Loucy (cell line): ENCODE data around the gene ZNF317.

Experiments used
- H2AFZ ChIP-seq: fragments of 200-600 bp; sonication (generic); 2 replicates; pipeline ENCODE4 v1.6.0; 2016; ENCODE audit warnings: antibody characterized with exemption, mild to moderate bottlenecking, low read length, moderate library complexity
- H3F3A ChIP-seq: fragments of 200-600 bp; 2 replicates; pipeline ENCODE4 v1.6.0; 2016; ENCODE audit warnings: antibody characterized with exemption, low read depth, mild to moderate bottlenecking
- H3K27me3 ChIP-seq: fragments of 200-600 bp; sonication (generic); 2 replicates; pipeline ENCODE4 v1.6.1; 2014; ENCODE audit warnings: low read length, mild to moderate bottlenecking; ENCODE audit not compliant: insufficient read depth, poor library complexity, severe bottlenecking
- H3K36me3 ChIP-seq: fragments of 200-600 bp; sonication (generic); 2 replicates; pipeline ENCODE4 v1.6.1; 2016; ENCODE audit warnings: low read length; ENCODE audit not compliant: insufficient read depth
- H3K4me1 ChIP-seq: fragments of 200-600 bp; sonication (generic); 2 replicates; pipeline ENCODE4 v1.5.1; 2014; ENCODE audit warnings: low read length, mild to moderate bottlenecking; ENCODE audit not compliant: insufficient read depth, poor library complexity, severe bottlenecking
- H3K4me2 ChIP-seq: fragments of 200-600 bp; sonication (generic); 2 replicates; pipeline ENCODE4 v1.6.0; 2014; ENCODE audit warnings: antibody characterized with exemption, low read length, low read depth, mild to moderate bottlenecking; ENCODE audit not compliant: poor library complexity, severe bottlenecking
- H3K4me3 ChIP-seq: fragments of 200-600 bp; sonication (generic); 2 replicates; pipeline ENCODE4 v1.5.1; 2014; ENCODE audit warnings: low read length, mild to moderate bottlenecking, mixed read lengths; ENCODE audit not compliant: poor library complexity, severe bottlenecking
- H3K79me2 ChIP-seq: fragments of 200-600 bp; sonication (generic); 2 replicates; pipeline ENCODE4 v1.6.1; 2014; ENCODE audit warnings: low read length; ENCODE audit not compliant: insufficient read depth
- H3K9ac ChIP-seq: fragments of 200-600 bp; sonication (generic); 2 replicates; pipeline ENCODE4 v1.6.0; 2014; ENCODE audit warnings: mild to moderate bottlenecking, low read depth, low read length, moderate library complexity; ENCODE audit not compliant: poor library complexity, severe bottlenecking
- H3K9me2 ChIP-seq: fragments of 200-600 bp; sonication (generic); replicated peaks from 2 replicates; pipeline ENCODE4 v1.6.1; 2016; ENCODE audit warnings: low read depth, low read length, mixed read lengths
- H3K9me3 ChIP-seq: fragments of 200-600 bp; sonication (generic); 2 replicates; pipeline ENCODE4 v1.6.1; 2014; ENCODE audit warnings: mild to moderate bottlenecking, antibody characterized with exemption, low read length, low read depth; ENCODE audit not compliant: insufficient read depth
- H4K20me1 ChIP-seq: fragments of 200-600 bp; sonication (generic); 2 replicates; pipeline ENCODE4 v1.6.0; 2014; ENCODE audit warnings: antibody characterized with exemption, low read length, mild to moderate bottlenecking; ENCODE audit not compliant: insufficient read depth, poor library complexity, severe bottlenecking
- CTCF ChIP-seq: fragments of 200-600 bp; sonication (generic); conservative IDR thresholded peaks from 2 replicates; pipeline ENCODE4 v1.5.1; 2014; ENCODE audit warnings: mild to moderate bottlenecking, antibody characterized with exemption, low read length
- EZH2phosphoT487 ChIP-seq: fragments of 200-600 bp; IDR thresholded peaks from 2 replicates; pipeline ENCODE4 v1.6.1; 2018; ENCODE audit warnings: antibody characterized with exemption, mild to moderate bottlenecking, moderate library complexity, borderline replicate concordance

Gene ZNF317

DNA sequence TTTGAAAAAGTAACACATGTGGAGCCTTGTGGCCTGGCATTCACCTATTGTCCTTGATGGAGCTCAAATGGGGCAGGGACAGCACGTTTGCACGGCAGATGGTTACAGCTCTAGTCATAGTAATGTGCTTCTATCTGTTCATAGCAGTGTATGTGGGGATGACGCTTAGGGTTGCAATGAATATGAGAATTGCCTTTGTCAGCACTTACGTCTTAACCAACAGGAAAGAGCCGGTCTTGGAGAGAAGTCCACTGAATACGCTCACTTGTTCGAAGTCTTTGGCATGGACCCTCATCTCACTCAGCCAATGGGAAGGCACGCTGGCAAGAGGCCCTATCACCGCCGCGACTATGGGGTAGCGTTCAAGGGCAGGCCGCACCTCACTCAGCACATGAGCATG, 19.7 kb downstream of the ZNF317 start:
- no peak for TF ChIP-seq EZH2phosphoT487
- no peak for TF ChIP-seq CTCF
- H3K9me2 ChIP-seq = no peaks in the 10 kb centered on the region
- no peak overlapping the region for H2AFZ ChIP-seq
- no peak overlapping the region for H3K4me2 ChIP-seq
- peaks cover 5% of the 10 kb centered on the region for H4K20me1 ChIP-seq
- no peaks in the 10 kb centered on the region for H3F3A ChIP-seq
- H3K27me3 ChIP-seq = no peaks in the 10 kb centered on the region
- no peaks in the 10 kb centered on the region for H3K4me1 ChIP-seq
- no peak overlapping the region for H3K9ac ChIP-seq
- peaks cover 17% of the 10 kb centered on the region; the same call in 1 of the 2 replicates for H3K79me2 ChIP-seq
- H3K36me3 ChIP-seq = peaks cover 81% of the 10 kb centered on the region
- H3K4me3 ChIP-seq = no peak overlapping the region
- no peaks in the 10 kb centered on the region for H3K9me3 ChIP-seq

DNA sequence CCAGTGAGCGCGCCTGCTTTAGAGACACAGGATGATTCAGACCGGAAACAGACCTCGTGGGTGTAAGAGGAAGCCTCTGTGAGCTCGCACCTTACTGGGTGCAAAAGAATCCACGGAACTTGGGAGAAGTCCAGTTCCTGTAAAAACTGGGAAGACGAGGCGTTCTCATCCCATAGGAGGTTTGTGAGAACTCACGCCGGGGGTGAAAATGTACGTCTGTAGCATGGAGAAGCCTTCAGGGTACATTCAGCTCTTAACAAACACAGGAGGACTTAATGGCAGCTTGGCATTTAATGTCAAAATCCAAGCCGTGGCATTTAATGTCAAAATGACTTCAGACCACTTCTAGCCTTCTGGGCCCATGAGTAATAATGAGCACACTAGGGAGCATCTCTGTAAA, 21.2 kb downstream of the ZNF317 start:
- Histone ChIP-seq H3K4me2 (no peak overlapping the region), H3F3A (no peaks in the 10 kb centered on the region), H3K4me3 (no peak overlapping the region), H2AFZ (no peak overlapping the region), H3K36me3 (peaks cover 69% of the 10 kb centered on the region), H4K20me1 (peaks cover under 1% of the 10 kb centered on the region), H3K79me2 (peaks cover 4% of the 10 kb centered on the region; the same call in 1 of the 2 replicates), H3K9me2 (no peaks in the 10 kb centered on the region), H3K9ac (no peak overlapping the region), H3K27me3 (no peaks in the 10 kb centered on the region), H3K4me1 (no peaks in the 10 kb centered on the region), H3K9me3 (no peaks in the 10 kb centered on the region)
- TF ChIP-seq EZH2phosphoT487 (no peak), CTCF (no peak)

DNA sequence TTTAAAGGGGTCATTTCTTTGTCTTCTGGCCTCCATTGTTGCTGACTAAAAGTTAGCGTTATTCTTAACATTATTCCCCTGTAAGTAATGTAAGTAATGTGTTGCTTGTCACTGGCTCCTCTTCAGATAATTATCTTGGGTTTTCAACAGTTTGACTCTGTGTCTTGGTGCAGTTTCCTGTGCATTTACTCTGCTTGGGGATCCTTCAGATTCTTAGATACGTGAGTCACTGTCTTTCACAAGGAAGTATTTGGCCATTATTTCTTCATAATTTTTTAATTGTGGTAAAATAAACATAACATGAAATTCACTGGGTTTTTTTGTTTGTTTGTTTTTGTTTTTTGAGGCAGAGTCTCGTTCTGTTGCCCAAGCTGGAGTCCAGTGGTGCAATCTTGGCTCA, 25.1 kb downstream of the ZNF317 start:
- Histone ChIP-seq H3K4me2 (no peak overlapping the region), H3K9me3 (no peaks in the 10 kb centered on the region), H3K4me3 (no peak overlapping the region), H3K9me2 (no peaks in the 10 kb centered on the region), H4K20me1 (no peaks in the 10 kb centered on the region), H3K9ac (no peak overlapping the region), H3F3A (no peaks in the 10 kb centered on the region), H3K27me3 (no peaks in the 10 kb centered on the region), H3K36me3 (peaks cover 32% of the 10 kb centered on the region), H2AFZ (no peak overlapping the region), H3K79me2 (no peaks in the 10 kb centered on the region), H3K4me1 (no peaks in the 10 kb centered on the region)
- no peak for TF ChIP-seq CTCF
- no peak for TF ChIP-seq EZH2phosphoT487
